Right lobe of liver (tissue), 4 donors: ENCODE results near the gene FCGBP.

Source experiments
- POLR2A ChIP-seq: fragments of 450-650 bp; IDR thresholded peaks from one replicate; pipeline ENCODE4 v1.6.1; 2017; ENCODE audit warnings: antibody characterized with exemption, mild to moderate bottlenecking
- TF ChIP-seq, protein P1 (sequence below), 4 donors: fragments of 200-600 bp in 3 of 4; fragments of 450-650 bp in 1 of 4; IDR thresholded peaks; one replicate each; pipeline versions ENCODE4 v1.5.1 to v1.8.0; 2016 to 2022; ENCODE audit warnings: antibody characterized with exemption in 4 of 4, mild to moderate bottlenecking in 2 of 4
- donor health status: DM: no; HTN: no; CAD: no.
- donor health status: DM: no; HTN: no; CAD: no.
- donor health status: DM: no; HTN: yes; CAD: no.

DNA sequence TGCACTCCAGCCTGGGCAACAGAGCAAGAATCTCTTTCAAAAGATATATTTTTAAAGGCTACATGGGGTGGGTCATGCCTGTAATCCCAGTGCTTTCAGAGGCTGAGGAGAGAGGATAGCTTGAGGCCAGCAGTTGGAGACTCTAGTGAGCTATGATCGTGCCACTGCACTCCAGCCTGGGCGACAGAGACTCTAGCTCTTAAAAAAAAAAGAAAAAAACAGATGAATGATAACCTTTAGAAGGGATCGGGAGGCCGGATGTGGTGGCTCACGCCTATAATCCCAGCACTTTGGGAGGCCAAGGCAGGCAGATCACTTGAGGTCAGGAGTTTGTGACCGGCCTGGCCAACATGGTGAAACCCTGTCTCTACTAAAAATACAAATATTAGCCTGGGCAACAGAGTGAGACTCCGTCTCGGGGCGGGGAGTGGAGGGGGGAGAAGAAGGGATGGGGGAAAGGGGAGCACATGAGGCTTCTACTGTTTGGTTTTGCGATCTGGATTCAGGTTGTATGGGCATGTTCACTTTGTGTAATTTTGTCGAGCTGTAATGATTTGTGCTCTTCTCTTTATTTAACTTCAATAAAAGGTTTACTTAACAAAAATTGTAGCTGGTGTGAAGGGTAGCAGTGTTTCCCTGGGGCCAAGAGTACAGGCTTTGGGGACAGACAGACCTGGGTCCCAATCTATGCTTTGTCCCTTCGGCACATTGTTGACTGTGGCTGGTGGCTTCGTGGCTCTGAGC is 35.4 kb upstream of the FCGBP start:
- TF ChIP-seq, protein P1, sequence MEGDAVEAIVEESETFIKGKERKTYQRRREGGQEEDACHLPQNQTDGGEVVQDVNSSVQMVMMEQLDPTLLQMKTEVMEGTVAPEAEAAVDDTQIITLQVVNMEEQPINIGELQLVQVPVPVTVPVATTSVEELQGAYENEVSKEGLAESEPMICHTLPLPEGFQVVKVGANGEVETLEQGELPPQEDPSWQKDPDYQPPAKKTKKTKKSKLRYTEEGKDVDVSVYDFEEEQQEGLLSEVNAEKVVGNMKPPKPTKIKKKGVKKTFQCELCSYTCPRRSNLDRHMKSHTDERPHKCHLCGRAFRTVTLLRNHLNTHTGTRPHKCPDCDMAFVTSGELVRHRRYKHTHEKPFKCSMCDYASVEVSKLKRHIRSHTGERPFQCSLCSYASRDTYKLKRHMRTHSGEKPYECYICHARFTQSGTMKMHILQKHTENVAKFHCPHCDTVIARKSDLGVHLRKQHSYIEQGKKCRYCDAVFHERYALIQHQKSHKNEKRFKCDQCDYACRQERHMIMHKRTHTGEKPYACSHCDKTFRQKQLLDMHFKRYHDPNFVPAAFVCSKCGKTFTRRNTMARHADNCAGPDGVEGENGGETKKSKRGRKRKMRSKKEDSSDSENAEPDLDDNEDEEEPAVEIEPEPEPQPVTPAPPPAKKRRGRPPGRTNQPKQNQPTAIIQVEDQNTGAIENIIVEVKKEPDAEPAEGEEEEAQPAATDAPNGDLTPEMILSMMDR (IDR thresholded peaks at IDR 0.05): no peak
- no peak for TF ChIP-seq POLR2A
